Measurements from ENCODE around the gene TLX2. TPM values are rescaled to one million over a fixed set of nuclear protein-coding genes. Genes with fewer than 3 reads are reported as not detected.

TLX2 gene
- total RNA-seq, 1 experiment from 2014 or later = not detected

GRCh38 chr2:74496997-74497776 is 17.1 kb upstream of the TLX2 start:
- no peak for DNase-seq (ENCODE audit: low read depth)

GRCh38 chr2:74497777-74498499 is 16.3 kb upstream of the TLX2 start:
- DNase-seq (ENCODE audit: low read depth) = no peak

- DNase-seq (ENCODE audit: low read depth) = peak; percentile 24
These were observed 15.6 kb upstream of the TLX2 start for GRCh38 chr2:74498500-74499266.

DNA sequence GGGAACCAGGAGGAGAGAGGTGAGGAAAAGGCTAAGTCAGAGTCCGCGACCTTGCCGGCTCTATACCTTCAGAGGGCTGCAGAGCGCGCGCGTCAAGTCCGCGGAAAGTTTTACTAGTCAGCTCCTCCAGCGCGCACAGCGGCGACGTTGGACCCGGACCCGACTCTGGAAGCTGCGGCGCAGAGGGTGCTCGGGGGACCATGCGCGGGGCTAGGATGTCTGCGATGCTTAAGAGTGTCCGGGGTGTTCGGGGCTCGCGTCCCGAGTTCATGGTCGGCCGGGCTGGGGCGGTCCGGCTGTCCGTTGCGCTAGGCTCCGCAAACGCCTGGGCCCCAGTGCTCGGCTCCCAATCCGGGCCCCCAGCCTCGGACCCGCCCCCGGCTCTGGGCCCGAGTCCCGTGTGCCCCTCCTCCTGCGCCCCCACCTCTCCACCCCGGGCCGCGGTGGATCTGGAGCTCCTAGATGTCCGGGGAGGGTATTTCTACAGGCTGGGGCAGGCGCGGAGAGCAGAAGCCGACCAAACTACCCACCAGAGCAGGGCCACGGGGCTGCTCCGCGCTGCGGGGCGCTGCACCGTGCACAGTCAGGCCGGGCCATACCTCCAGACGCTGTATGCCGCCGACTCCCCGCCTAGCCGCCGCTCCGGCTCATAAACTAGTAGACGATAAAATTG is 14.8 kb upstream of the TLX2 start, which contains the start of gene LBX2:
LBX2 (minus strand) TSS at position 337 of the 673 bp plus-strand sequence; CDS start at position 271, 66 bp downstream.
- no peak for DNase-seq (ENCODE audit: low read depth)

DNA sequence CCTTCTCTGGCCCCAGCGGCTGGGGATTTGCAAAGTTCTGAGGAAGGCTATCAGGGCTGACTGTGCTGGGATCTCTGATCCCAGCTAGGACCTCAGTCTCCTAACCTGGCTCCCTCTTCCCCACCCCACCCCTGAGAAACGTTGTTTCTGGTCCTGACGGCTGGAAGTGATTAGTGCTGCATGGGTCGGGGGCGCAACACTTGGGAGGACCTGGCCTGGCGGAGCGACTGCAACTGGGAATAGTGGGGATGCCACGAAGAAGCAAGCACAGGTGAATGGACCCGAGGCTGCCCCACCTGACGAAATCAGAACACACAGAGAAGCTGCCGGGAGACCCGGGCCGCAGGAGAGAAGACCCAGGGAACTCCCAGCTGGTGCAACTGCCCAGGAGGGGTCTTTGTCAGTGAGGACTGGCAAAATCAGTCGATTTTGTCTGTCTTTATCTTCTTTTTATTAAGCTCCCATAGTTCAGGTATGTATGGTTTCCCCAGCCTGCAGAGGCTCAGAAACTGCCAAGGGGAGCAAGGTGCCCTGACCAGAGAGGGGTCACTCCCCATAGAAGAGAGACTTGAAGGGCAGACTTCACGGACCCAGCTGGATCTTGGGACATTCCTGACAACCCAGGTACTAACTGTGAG is 14.2 kb upstream of the TLX2 start:
- DNase-seq (ENCODE audit: low read depth) = no peak

DNA sequence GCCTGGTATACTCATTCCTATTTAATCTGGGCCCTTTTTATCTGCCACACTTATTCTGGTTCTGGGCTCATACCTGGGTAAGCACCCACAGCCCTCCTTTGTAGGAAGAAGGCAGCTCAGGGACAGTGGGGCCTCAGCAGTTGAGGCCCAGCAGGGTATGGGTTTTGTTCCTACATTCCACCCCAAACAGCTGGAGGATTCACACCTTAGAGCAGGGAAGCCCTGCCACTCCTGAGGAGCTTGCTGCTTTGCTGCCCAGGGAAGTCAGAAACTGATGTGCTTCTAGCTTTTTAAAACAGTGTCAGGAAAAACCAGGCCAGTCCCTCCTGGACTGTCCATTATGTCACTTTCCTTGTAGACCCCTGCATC is 13.7 kb upstream of the TLX2 start:
- DNase-seq (ENCODE audit: low read depth) = no peak

DNA sequence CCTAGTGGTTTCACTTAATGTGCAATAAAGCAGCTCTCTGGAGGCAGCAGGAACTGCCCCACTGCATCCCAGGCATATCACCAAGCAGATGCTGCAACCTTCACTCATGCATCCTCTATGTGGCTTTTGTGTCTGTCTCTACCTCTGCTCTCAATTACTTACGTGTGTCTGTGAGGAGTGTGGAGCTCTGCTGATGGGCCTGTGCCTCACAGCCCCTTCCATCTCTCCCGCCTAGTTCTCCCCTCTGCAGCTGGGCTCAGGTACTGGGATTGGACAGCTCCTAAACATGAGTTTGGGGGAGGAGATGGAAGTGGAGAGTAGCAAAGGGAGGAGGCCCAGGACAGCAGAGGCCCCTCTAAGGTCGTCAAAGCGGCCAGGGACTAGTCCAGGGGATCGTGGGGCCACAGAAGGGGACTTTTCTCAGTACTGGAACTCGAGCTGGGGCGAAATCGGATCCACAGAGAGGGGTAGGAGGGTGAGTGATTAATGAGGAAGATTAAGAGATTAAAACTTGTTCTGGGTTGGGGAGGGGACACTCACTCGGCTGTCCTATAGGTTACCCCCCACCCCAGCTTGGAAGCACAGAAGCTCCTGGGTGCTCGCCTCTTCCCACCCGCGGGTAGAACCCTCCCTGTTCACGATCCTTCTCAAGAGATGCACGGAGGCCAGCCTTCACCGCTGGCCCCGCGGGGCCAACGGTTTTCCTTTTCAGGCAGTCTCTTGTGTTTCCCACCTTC is 12.7 kb upstream of the TLX2 start:
- DNase-seq (ENCODE audit: low read depth) = no peak

DNA sequence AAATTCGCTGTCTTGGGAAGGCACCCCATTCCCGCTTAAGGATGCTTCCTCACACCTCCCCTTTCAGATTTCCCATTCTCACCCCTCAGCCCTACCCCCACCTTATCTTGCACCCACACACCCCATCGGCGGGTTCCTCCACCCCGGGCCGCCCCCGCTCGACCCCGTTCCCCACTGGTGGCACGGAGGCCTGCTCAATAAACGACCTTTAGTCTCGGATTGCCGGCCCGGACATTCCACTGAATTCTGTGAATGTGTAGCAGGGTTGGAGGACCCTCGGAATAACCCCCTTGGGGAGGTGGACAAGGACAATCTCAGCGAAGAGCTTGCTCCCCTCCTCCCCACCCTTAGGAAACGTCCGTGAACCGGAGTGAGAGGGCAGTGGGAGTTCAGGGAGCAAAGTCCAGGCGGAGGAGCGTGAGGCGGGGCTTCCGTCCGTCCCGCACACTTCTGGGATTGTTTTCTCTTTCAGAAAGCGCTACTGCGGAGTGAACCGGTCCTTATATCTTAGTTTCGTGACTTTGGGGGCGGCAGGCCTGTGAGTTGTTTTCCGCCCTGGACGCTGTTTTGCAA is 12.0 kb upstream of the TLX2 start:
- DNase-seq (ENCODE audit: low read depth) = no peak

GRCh38 chr2:74502720-74503505 is 11.3 kb upstream of the TLX2 start:
- DNase-seq (ENCODE audit: low read depth) = peak; percentile 74

- DNase-seq (ENCODE audit: low read depth) = no peak
These were observed 10.5 kb upstream of the TLX2 start for GRCh38 chr2:74503506-74504475.

GRCh38 chr2:74504591-74504990 is 9.7 kb upstream of the TLX2 start:
- no peak for DNase-seq (ENCODE audit: low read depth)

- no peak for DNase-seq (ENCODE audit: low read depth)
These were observed 8.6 kb upstream of the TLX2 start for GRCh38 chr2:74505448-74506246.

- peak; percentile 96 for DNase-seq (ENCODE audit: low read depth)
These were observed 6.9 kb upstream of the TLX2 start, which contains the start of gene PCGF1 for GRCh38 chr2:74507145-74507925. Gene PCGF1, minus strand, starts transcription at chr2:74507695. Its CDS starts 27 bp downstream, at chr2:74507668.

GRCh38 chr2:74507926-74508520 is 6.2 kb upstream of the TLX2 start:
- DNase-seq (ENCODE audit: low read depth) = no peak

GRCh38 chr2:74510272-74510671 is 4.0 kb upstream of the TLX2 start:
- no peak for DNase-seq (ENCODE audit: low read depth)

All from HT1080 (cell line).